DOHH2 (cell line): ENCODE data around the gene MCCC2.

Source experiments
- H3F3A ChIP-seq: fragments of 200-600 bp; sonication (generic), shearing (Covaris generic); 2 replicates; pipeline ENCODE4 v1.6.0; 2016; ENCODE audit warnings: antibody characterized with exemption, mild to moderate bottlenecking; ENCODE audit not compliant: control insufficient read depth, insufficient read depth
- H3K27ac ChIP-seq: fragments of 200-600 bp; sonication (generic); 2 replicates; pipeline ENCODE4 v1.5.1; 2014; ENCODE audit warnings: low read depth, mild to moderate bottlenecking, low read length, moderate library complexity
- H3K27me3 ChIP-seq: fragments of 200-600 bp; sonication (generic); 2 replicates; pipeline ENCODE4 v1.6.1; 2014; ENCODE audit warnings: mild to moderate bottlenecking, low read length, mixed read lengths; ENCODE audit not compliant: control insufficient read depth
- H3K36me3 ChIP-seq: fragments of 200-600 bp; sonication (generic); 2 replicates; pipeline ENCODE4 v1.6.1; 2014; ENCODE audit warnings: mild to moderate bottlenecking, low read length, moderate library complexity, mixed read lengths; ENCODE audit not compliant: control insufficient read depth
- H3K4me1 ChIP-seq: fragments of 200-600 bp; sonication (generic); 2 replicates; pipeline ENCODE4 v1.6.1; 2014; ENCODE audit warnings: mild to moderate bottlenecking, low read length, mixed read lengths; ENCODE audit not compliant: control insufficient read depth
- H3K4me2 ChIP-seq: fragments of 200-600 bp; sonication (generic); 2 replicates; pipeline ENCODE4 v1.6.0; 2014; ENCODE audit warnings: mild to moderate bottlenecking, low read length, moderate library complexity
- H3K4me3 ChIP-seq: fragments of 200-600 bp; sonication (generic); 2 replicates; pipeline ENCODE4 v1.5.1; 2014; ENCODE audit warnings: mild to moderate bottlenecking, low read length, mixed read lengths
- H3K79me2 ChIP-seq: fragments of 200-600 bp; sonication (generic); 2 replicates; pipeline ENCODE4 v1.6.1; 2014; ENCODE audit warnings: mild to moderate bottlenecking, low read length, mixed read lengths; ENCODE audit not compliant: control insufficient read depth
- H3K9me2 ChIP-seq: fragments of 200-600 bp; sonication (generic); replicated peaks from 2 replicates; pipeline ENCODE4 v1.6.1; 2014; ENCODE audit warnings: mild to moderate bottlenecking, low read length, mixed read lengths; ENCODE audit not compliant: control insufficient read depth
- H3K9me3 ChIP-seq: fragments of 200-600 bp; sonication (generic); 2 replicates; pipeline ENCODE4 v1.6.1; 2014; ENCODE audit warnings: antibody characterized with exemption, low read length, mixed read lengths; ENCODE audit not compliant: control insufficient read depth, insufficient read depth
- H4K20me1 ChIP-seq: fragments of 200-600 bp; sonication (generic); 2 replicates; pipeline ENCODE4 v1.6.0; 2014; ENCODE audit warnings: low read depth, mild to moderate bottlenecking, antibody characterized with exemption, low read length, moderate library complexity; ENCODE audit not compliant: control insufficient read depth, insufficient read depth
- EZH2phosphoT487 ChIP-seq: fragments of 200-600 bp; sonication (generic); IDR thresholded peaks from 2 replicates; pipeline ENCODE4 v1.6.1; 2017; ENCODE audit warnings: borderline replicate concordance, mild to moderate bottlenecking, antibody characterized with exemption, low read length, moderate library complexity, mixed read lengths
- TF ChIP-seq, protein P1 (sequence below): fragments of 200-600 bp; sonication (generic); IDR thresholded peaks from one replicate; pipeline ENCODE4 v1.5.1; 2014; ENCODE audit warnings: antibody characterized with exemption, mild to moderate bottlenecking, low read depth, low read length; ENCODE audit not compliant: poor library complexity, severe bottlenecking

MCCC2 gene

DNA sequence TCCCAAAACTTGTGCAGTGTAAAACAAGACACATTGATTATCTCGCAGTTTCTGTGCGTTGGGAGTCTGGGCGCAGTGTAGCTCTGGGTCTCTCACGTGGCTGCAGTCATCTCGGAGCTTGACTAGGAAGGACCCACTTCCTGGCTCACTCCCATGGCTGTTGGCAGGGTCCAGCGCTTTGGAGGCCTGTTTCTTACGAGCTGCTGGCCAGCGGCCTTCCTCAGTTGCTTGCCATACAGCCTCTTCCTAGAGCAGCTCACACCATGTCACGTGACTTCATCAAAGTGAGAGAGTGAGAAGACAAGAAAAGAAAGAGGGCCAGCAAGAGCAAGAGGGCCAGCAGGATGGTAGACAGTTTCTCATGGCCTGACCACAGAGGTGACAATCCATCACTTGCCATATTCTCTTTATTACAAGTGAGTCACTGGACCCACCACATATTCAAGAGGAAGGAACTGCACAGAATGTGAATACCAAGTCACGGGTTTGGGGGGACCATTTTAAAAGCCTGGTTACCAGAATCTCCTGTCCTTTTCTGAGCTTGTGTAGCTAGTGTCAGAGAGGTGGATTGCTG is 36.2 kb downstream of the MCCC2 start:
- Histone ChIP-seq H3K79me2 (no peaks in the 10 kb centered on the region), H3K9me2 (no peaks in the 10 kb centered on the region), H3K27me3 (no peaks in the 10 kb centered on the region), H3K4me2 (no peak overlapping the region), H3K9me3 (no peaks in the 10 kb centered on the region), H3K4me3 (no peak overlapping the region), H3K4me1 (no peaks in the 10 kb centered on the region), H3K27ac (no peak overlapping the region), H3K36me3 (peaks cover 26% of the 10 kb centered on the region), H3F3A (no peaks in the 10 kb centered on the region), H4K20me1 (no peaks in the 10 kb centered on the region)
- TF ChIP-seq EZH2phosphoT487 = no peak
- TF ChIP-seq, protein P1, sequence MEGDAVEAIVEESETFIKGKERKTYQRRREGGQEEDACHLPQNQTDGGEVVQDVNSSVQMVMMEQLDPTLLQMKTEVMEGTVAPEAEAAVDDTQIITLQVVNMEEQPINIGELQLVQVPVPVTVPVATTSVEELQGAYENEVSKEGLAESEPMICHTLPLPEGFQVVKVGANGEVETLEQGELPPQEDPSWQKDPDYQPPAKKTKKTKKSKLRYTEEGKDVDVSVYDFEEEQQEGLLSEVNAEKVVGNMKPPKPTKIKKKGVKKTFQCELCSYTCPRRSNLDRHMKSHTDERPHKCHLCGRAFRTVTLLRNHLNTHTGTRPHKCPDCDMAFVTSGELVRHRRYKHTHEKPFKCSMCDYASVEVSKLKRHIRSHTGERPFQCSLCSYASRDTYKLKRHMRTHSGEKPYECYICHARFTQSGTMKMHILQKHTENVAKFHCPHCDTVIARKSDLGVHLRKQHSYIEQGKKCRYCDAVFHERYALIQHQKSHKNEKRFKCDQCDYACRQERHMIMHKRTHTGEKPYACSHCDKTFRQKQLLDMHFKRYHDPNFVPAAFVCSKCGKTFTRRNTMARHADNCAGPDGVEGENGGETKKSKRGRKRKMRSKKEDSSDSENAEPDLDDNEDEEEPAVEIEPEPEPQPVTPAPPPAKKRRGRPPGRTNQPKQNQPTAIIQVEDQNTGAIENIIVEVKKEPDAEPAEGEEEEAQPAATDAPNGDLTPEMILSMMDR = no peak

DNA sequence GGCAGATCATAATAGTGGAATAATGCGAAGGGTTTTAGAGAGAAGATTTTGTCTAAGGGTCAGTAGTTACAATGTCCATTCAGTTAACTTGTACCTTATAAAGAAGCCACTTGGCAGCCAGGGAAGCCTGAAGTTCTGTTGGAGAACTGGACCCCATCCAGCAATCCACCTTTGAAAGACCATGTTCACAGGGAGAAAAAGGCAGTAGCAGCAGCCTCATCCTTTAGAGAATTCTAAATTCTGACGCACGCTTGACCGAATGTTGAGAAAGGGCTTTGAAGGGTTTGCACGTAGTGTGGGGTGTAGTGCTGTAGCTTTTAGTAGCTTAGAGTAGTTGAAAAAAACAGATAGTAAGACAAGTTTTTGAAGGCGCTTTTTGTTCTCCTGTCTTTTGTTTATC is 42.8 kb downstream of the MCCC2 start:
- no peak overlapping the region for H3K27ac ChIP-seq
- no peaks in the 10 kb centered on the region for H4K20me1 ChIP-seq
- no peaks in the 10 kb centered on the region for H3K27me3 ChIP-seq
- no peak overlapping the region for H3K4me3 ChIP-seq
- H3K4me1 ChIP-seq = no peaks in the 10 kb centered on the region
- no peaks in the 10 kb centered on the region for H3K9me3 ChIP-seq
- TF ChIP-seq EZH2phosphoT487 = no peak
- TF ChIP-seq, protein P1 = no peak
- H3F3A ChIP-seq = no peaks in the 10 kb centered on the region
- H3K36me3 ChIP-seq = peaks cover 42% of the 10 kb centered on the region
- no peaks in the 10 kb centered on the region for H3K9me2 ChIP-seq
- no peak overlapping the region for H3K4me2 ChIP-seq
- no peaks in the 10 kb centered on the region for H3K79me2 ChIP-seq

DNA sequence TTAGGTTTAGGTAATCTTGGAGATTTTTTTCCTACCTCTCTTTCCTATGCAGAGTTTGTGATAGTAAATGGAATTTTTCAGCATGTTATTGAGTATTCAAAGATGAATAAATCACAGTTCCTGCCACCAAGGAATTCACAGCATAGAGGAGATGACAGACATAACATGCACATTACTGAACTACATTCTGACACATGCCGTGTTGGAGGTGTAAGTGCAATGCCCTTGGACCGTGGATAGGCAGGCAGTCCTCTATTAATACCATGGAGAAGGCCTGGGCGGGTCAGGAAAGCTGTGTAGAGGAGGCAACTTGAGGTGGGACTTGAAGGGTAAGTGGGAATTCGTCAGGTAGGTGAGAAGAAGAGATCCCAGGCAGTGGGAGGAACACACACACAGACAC is 43.9 kb downstream of the MCCC2 start:
- H3K4me3 ChIP-seq = no peak overlapping the region
- no peaks in the 10 kb centered on the region for H3K9me3 ChIP-seq
- H3K4me2 ChIP-seq = no peak overlapping the region
- H4K20me1 ChIP-seq = no peaks in the 10 kb centered on the region
- H3K9me2 ChIP-seq = no peaks in the 10 kb centered on the region
- H3K4me1 ChIP-seq = no peaks in the 10 kb centered on the region
- no peaks in the 10 kb centered on the region for H3F3A ChIP-seq
- H3K27ac ChIP-seq = no peak overlapping the region
- peaks cover 45% of the 10 kb centered on the region for H3K36me3 ChIP-seq
- H3K27me3 ChIP-seq = no peaks in the 10 kb centered on the region
- TF ChIP-seq, protein P1 = no peak
- TF ChIP-seq EZH2phosphoT487 = no peak
- no peaks in the 10 kb centered on the region for H3K79me2 ChIP-seq

DNA sequence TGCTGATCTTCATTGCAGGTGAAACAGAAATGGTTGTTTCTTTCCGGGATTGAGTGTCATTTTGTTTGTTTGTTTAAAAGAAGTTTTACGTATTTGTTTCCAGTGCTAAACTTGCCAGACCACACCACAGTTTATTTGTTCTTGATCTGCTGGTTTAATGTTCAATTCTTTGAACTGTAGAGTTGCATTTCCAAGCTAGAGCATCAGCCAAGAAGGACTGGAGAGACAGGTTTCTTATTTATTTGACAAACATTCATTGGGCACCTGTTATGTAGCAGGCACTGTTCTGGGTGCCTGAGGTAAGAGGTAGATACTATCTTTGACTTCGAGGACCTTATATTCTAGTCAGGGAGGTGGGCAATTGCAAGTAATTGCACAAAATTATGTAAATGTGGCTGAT is 45.0 kb downstream of the MCCC2 start:
- Histone ChIP-seq H3F3A (no peaks in the 10 kb centered on the region), H3K79me2 (no peaks in the 10 kb centered on the region), H3K4me3 (no peak overlapping the region), H4K20me1 (no peaks in the 10 kb centered on the region), H3K4me2 (no peak overlapping the region), H3K4me1 (no peaks in the 10 kb centered on the region), H3K27ac (no peak overlapping the region), H3K36me3 (peaks cover 36% of the 10 kb centered on the region), H3K27me3 (no peaks in the 10 kb centered on the region), H3K9me3 (no peaks in the 10 kb centered on the region), H3K9me2 (no peaks in the 10 kb centered on the region)
- TF ChIP-seq, protein P1 = no peak
- TF ChIP-seq EZH2phosphoT487 = no peak
